Endothelial cell of umbilical vein (primary cell): ENCODE results near the gene DLGAP1. TPM values are rescaled to one million over a fixed set of nuclear protein-coding genes. Genes with fewer than 3 reads are reported as not detected.

Experiments
- BruUV-seq: library from RNA; stranded (reverse); fragments of 400-500 nt; replicated peaks from 2 replicates; lab custom pipeline; 2021; lab: Mats Ljungman, UMichigan
- CTCF ChIA-PET: fragments of 300-600, 350-600 bp; sonication (Branson Sonifier 250); formaldehyde crosslinking; loops from one replicate; lab custom pipeline; 2021; ENCODE audit warnings: antibody characterized with exemption, inconsistent platforms; lab: Charles Lee
- POLR2A ChIA-PET: fragments of 300-600, 350-600 bp; sonication (Branson Sonifier 250); formaldehyde crosslinking; loops from one replicate; lab custom pipeline; 2021; ENCODE audit warnings: antibody characterized with exemption, inconsistent platforms; lab: Charles Lee
- DNase-seq: peaks from one replicate; pipeline ENCODE4 v3.0.0-alpha.2; 2011; ENCODE audit warnings: low read depth, low spot score
- FAIRE-seq: peaks from 2 replicates; lab custom pipeline; 2011; peaks lifted over from hg19 to GRCh38; lab: Jason Lieb, UNC
- H2AFZ ChIP-seq: 2 replicates; pipeline ENCODE4 v1.6.0; 2012; ENCODE audit warnings: low read depth, low read length, control low read depth, inconsistent platforms
- H3K27ac ChIP-seq: 2 replicates; pipeline ENCODE4 v1.5.1; 2011; ENCODE audit warnings: low read depth, mild to moderate bottlenecking, control low read depth, low read length, moderate library complexity; ENCODE audit not compliant: insufficient read depth
- H3K27me3 ChIP-seq, 2 experiments: 2 replicates each; pipeline versions ENCODE4 v1.6.0 to v1.6.1; 2011; ENCODE audit warnings: low read length in 2 of 2, mixed read lengths in 1 of 2; ENCODE audit not compliant: control insufficient read depth in 2 of 2, insufficient read depth in 2 of 2
- H3K36me3 ChIP-seq, 2 experiments: 2 replicates in 1 of 2; 3 replicates in 1 of 2; pipeline ENCODE4 v1.5.1; 2011; ENCODE audit warnings: low read length in 2 of 2, mild to moderate bottlenecking in 1 of 2, moderate library complexity in 1 of 2; ENCODE audit not compliant: control insufficient read depth in 2 of 2, insufficient read depth in 2 of 2; ENCODE audit errors: extremely low read depth in 1 of 2
- H3K4me1 ChIP-seq: 3 replicates; pipeline ENCODE4 v1.5.1; 2011; ENCODE audit warnings: mild to moderate bottlenecking, low read length; ENCODE audit not compliant: control insufficient read depth, insufficient read depth; ENCODE audit errors: extremely low read depth
- H3K4me2 ChIP-seq: 2 replicates; pipeline ENCODE4 v1.6.1; 2011; ENCODE audit warnings: low read length, control low read depth, mixed read lengths; ENCODE audit not compliant: insufficient read depth
- H3K4me3 ChIP-seq, 3 experiments: fragments of 200-600 bp in 1 of 3; sonication (generic), shearing (Covaris generic) in 1 of 3; replicated peaks in 1 of 3; 2 replicates each; pipeline ENCODE4 v1.5.1; 2011 to 2016; ENCODE audit warnings: control low read depth in 3 of 3, low read length in 3 of 3, mild to moderate bottlenecking in 2 of 3, inconsistent platforms in 1 of 3, low read depth in 1 of 3, moderate library complexity in 1 of 3; ENCODE audit not compliant: insufficient read depth in 1 of 3
- H3K79me2 ChIP-seq: 2 replicates; pipeline ENCODE4 v1.6.0; 2012; ENCODE audit warnings: low read length, inconsistent platforms; ENCODE audit not compliant: control insufficient read depth, insufficient read depth
- H3K9ac ChIP-seq: replicated peaks from 2 replicates; pipeline ENCODE3; 2011; ENCODE audit warnings: low read length, control low read depth; ENCODE audit not compliant: insufficient read depth; ENCODE audit errors: extremely low read depth
- H3K9me1 ChIP-seq: replicated peaks from 3 replicates; pipeline ENCODE4 v1.6.0; 2011; ENCODE audit warnings: mild to moderate bottlenecking, low read length; ENCODE audit not compliant: control insufficient read depth, insufficient read depth; ENCODE audit errors: extremely low read depth
- H3K9me3 ChIP-seq: replicated peaks from 2 replicates; pipeline ENCODE4 v1.5.1; 2012; ENCODE audit warnings: low read length, inconsistent platforms; ENCODE audit not compliant: control insufficient read depth, insufficient read depth
- H4K20me1 ChIP-seq: replicated peaks from 2 replicates; pipeline ENCODE3; 2011; ENCODE audit warnings: mild to moderate bottlenecking, low read length; ENCODE audit not compliant: control insufficient read depth, insufficient read depth; ENCODE audit errors: extremely low read depth
- CTCF ChIP-seq, 2 donors: IDR thresholded peaks; 1 replicate in 1 of 2; 2 replicates in 1 of 2; pipeline ENCODE4 v1.5.1; 2011; ENCODE audit warnings: low read length in 2 of 2, mild to moderate bottlenecking in 2 of 2, moderate library complexity in 2 of 2, control low read depth in 1 of 2, inconsistent platforms in 1 of 2, low read depth in 1 of 2; ENCODE audit not compliant: insufficient read depth in 1 of 2; ENCODE audit errors: extremely low read depth in 1 of 2
- EZH2 ChIP-seq: IDR thresholded peaks from 2 replicates; pipeline ENCODE4 v1.6.1; 2012; ENCODE audit warnings: borderline replicate concordance, low read depth, mild to moderate bottlenecking, moderate library complexity, low read length, inconsistent platforms; ENCODE audit not compliant: severe bottlenecking
- FOS ChIP-seq: IDR thresholded peaks from 2 replicates; pipeline ENCODE4 v1.6.1; 2011; ENCODE audit warnings: mild to moderate bottlenecking, low read length, moderate library complexity, borderline replicate concordance; ENCODE audit not compliant: insufficient read depth
- GATA2 ChIP-seq: IDR thresholded peaks from 2 replicates; pipeline ENCODE4 v1.7.0; 2011; ENCODE audit warnings: low read depth, mild to moderate bottlenecking, moderate library complexity, mixed read lengths, low read length; ENCODE audit not compliant: insufficient read length, insufficient read depth
- JUN ChIP-seq: IDR thresholded peaks from 2 replicates; pipeline ENCODE4 v1.6.1; 2011; ENCODE audit warnings: borderline replicate concordance, low read depth; ENCODE audit not compliant: insufficient read length, insufficient read depth
- MAX ChIP-seq: IDR thresholded peaks from 2 replicates; pipeline ENCODE4 v1.6.1; 2011; ENCODE audit not compliant: insufficient read depth, insufficient read length
- MYC ChIP-seq: IDR thresholded peaks from one replicate; pipeline ENCODE4 v1.6.1; 2011; ENCODE audit warnings: mild to moderate bottlenecking, low read depth, low read length
- POLR2A ChIP-seq: IDR thresholded peaks from 2 replicates; pipeline ENCODE4 v1.6.1; 2012; ENCODE audit warnings: low read depth, mild to moderate bottlenecking, control low read depth, low read length
- POLR2AphosphoS5 ChIP-seq: IDR thresholded peaks from 2 replicates; pipeline ENCODE4 v1.6.1; 2012; ENCODE audit warnings: low read depth, mild to moderate bottlenecking, control low read depth, low read length, moderate library complexity; ENCODE audit not compliant: insufficient read depth
- dilution Hi-C: fragments of 300-500 bp; cut with MboI; formaldehyde crosslinking; loops from one replicate; pipeline ENCODE4 v1.15.0; 2019; ENCODE audit warnings: low sequenced_read_pairs; ENCODE audit not compliant: extremely low pct_ligation_motif_present
- intact Hi-C: fragments of 100-400 bp; cut with micrococcal nuclease; formaldehyde crosslinking; loops from one replicate; pipeline ENCODE4 v1.10.0; 2022
- polyA plus RNA-seq, 4 experiments: library from polyadenylated mRNA; depleted of rRNA in 3 of 4; stranded (reverse) in 3 of 4; unstranded in 1 of 4; fragments of >200 nt; gene quantifications; 2 replicates each; pipeline versions ENCODE4 v1.2.1 to v1.2.3, GENCODE V29; 2011 to 2012; ENCODE audit warnings: missing spikeins in 1 of 4
- total RNA-seq: library from RNA; stranded (reverse); gene quantifications from 2 replicates; pipeline ENCODE4 v1.2.3, GENCODE V29; 2021

DLGAP1 gene
- total and polyA plus RNA-seq, 2 donors (not counting 3 experiments of a cell fraction or from before 2014, with no cell fraction given): 0.04 TPM; not detected in 1

- H3K4me2 ChIP-seq: no peak overlapping the region
- TF ChIP-seq MAX (no peak), POLR2A (no peak), EZH2 (no peak), CTCF (IDR thresholded peaks at IDR 0.05; ENCODE audit: extremely low read depth in 1 of 2, insufficient read depth in 1 of 2, low read depth in 1 of 2, low read length in 2 of 2) (no peak), MYC (no peak), POLR2AphosphoS5 (no peak), JUN (no peak), FOS (no peak), GATA2 (no peak)
- CTCF ChIA-PET: interaction anchor here (0.9 to 3.7 kb wide), 16 partner anchors 10 to 306 kb away, joined by 3 to 61 read pairs (median 16); no protein-coding TSS in a partner anchor
- no peaks in the 10 kb centered on the region for H3K79me2 ChIP-seq
- H3K27me3 ChIP-seq: no peaks in the 10 kb centered on the region
- H4K20me1 ChIP-seq: no peaks in the 10 kb centered on the region
- no peak overlapping the region for H3K27ac ChIP-seq
- peaks cover 9% of the 10 kb centered on the region for H3K4me1 ChIP-seq
- POLR2A ChIA-PET: no interaction called here
- H3K36me3 ChIP-seq: no peaks in the 10 kb centered on the region
- dilution Hi-C loops (no loop called here), intact Hi-C loops (loop anchor here (2.0 kb wide), 1 partner anchor 136 kb away; no protein-coding TSS in a partner anchor)
- FAIRE-seq (no peak), DNase-seq (no peak)
- BruUV-seq: no TSS peak
- H2AFZ ChIP-seq: no peak overlapping the region
- no peak overlapping the region for H3K4me3 ChIP-seq
- H3K9me3 ChIP-seq: no peaks in the 10 kb centered on the region
- H3K9ac ChIP-seq: no peak overlapping the region
- no peaks in the 10 kb centered on the region for H3K9me1 ChIP-seq
Measured at GRCh38 chr18:3584266-3584861, 870.7 kb downstream of the DLGAP1 start.
